A549 (cell line): ENCODE results near the gene CHN1. TPM values are rescaled to one million over a fixed set of nuclear protein-coding genes. Genes with fewer than 3 reads are reported as not detected.

Experiments used
- ATAC-seq, 2 experiments: fragments of 200-7000 bp in 1 of 2; fragments of >200 bp in 1 of 2; cut with Nextera tagmentation in 1 of 2; cut with Tn5 transposase in 1 of 2; 3 replicates each; pipeline versions ENCODE4 v1.8.0 to v1.9.1; 2018 to 2020; ENCODE audit warnings: mild to moderate bottlenecking in 1 of 2, moderate library complexity in 1 of 2
- CTCF ChIA-PET: fragments of 300-600 bp; sonication (Branson Sonifier 250); formaldehyde crosslinking; extraction: SDS; loops from one replicate; lab custom pipeline; 2021; ENCODE audit warnings: antibody characterized with exemption, inconsistent platforms; lab: Yijun Ruan, JAX
- POLR2A ChIA-PET: fragments of 350-600 bp; formaldehyde crosslinking; extraction: SDS; loops from one replicate; lab custom pipeline; 2021; ENCODE audit warnings: antibody characterized with exemption, inconsistent platforms; lab: Yijun Ruan, JAX
- DNase-seq, 2 experiments: peaks; one replicate each; pipeline versions ENCODE4 v3.0.0 to v3.0.0-alpha.2; 2011 to 2016; ENCODE audit warnings: low read depth in 1 of 2, low spot score in 1 of 2
- FAIRE-seq: peaks from 2 replicates; lab custom pipeline; 2011; peaks lifted over from hg19 to GRCh38; lab: Jason Lieb, UNC
- H3K27ac ChIP-seq, 2 experiments: fragments of >200 bp; sonication (Bioruptor Twin); formaldehyde crosslinking; 3 replicates each; pipeline ENCODE4 v1.5.1; 2016 to 2017
- H3K4me1 ChIP-seq: fragments of >200 bp; sonication (Bioruptor Twin); formaldehyde crosslinking; 3 replicates; pipeline ENCODE4 v1.6.1; 2016
- H3K4me2 ChIP-seq: fragments of >200 bp; sonication (Bioruptor Twin); formaldehyde crosslinking; 3 replicates; pipeline ENCODE4 v1.6.1; 2016
- H3K4me3 ChIP-seq: fragments of >200 bp; sonication (Bioruptor Twin); formaldehyde crosslinking; 3 replicates; pipeline ENCODE4 v1.5.1; 2016
- H3K9me3 ChIP-seq: fragments of >200 bp; sonication (Bioruptor Twin); formaldehyde crosslinking; 3 replicates; pipeline ENCODE4 v1.6.1; 2016
- CBX2 ChIP-seq: fragments of 200-600 bp; sonication (generic); IDR thresholded peaks from 2 replicates; pipeline ENCODE4 v1.6.1; 2016; ENCODE audit warnings: low read depth, mild to moderate bottlenecking, borderline replicate concordance
- CHD2 ChIP-seq: fragments of 150-350 bp; IDR thresholded peaks from 2 replicates; pipeline ENCODE4 v1.6.1; 2014; ENCODE audit warnings: low read length; ENCODE audit not compliant: partially characterized antibody
- CTCF ChIP-seq: fragments of >200 bp; sonication (Bioruptor Twin); formaldehyde crosslinking; IDR thresholded peaks from 3 replicates; pipeline ENCODE4 v1.5.1; 2016
- EHF ChIP-seq: fragments of 250-450 bp; sonication (Bioruptor Pico); IDR thresholded peaks from 2 replicates; pipeline ENCODE4 v1.5.0; 2020; ENCODE audit warnings: mild to moderate bottlenecking
- ESRRA ChIP-seq: fragments of 150-350 bp; IDR thresholded peaks from 2 replicates; pipeline ENCODE4 v1.6.1; 2014; ENCODE audit warnings: mild to moderate bottlenecking, low read length, borderline replicate concordance
- FOSB ChIP-seq: fragments of 250-450 bp; sonication (Bioruptor Pico); IDR thresholded peaks from 2 replicates; pipeline ENCODE4 v1.5.0; 2020; ENCODE audit warnings: mild to moderate bottlenecking, moderate library complexity
- FOSL2 ChIP-seq, 2 experiments: fragments of 450-650 bp in 1 of 2; fragments of >200 bp in 1 of 2; sonication (Bioruptor Twin) in 1 of 2; formaldehyde crosslinking; IDR thresholded peaks; 2 replicates each; pipeline versions ENCODE4 v1.5.0 to v1.6.1; 2016 to 2020; ENCODE audit warnings: mild to moderate bottlenecking in 1 of 2, moderate library complexity in 1 of 2
- HDAC2 ChIP-seq: fragments of 200-600 bp; sonication (generic); IDR thresholded peaks from 2 replicates; pipeline ENCODE4 v1.6.1; 2016
- HEYL ChIP-seq: fragments of 250-450 bp; sonication (Bioruptor Pico); IDR thresholded peaks from 2 replicates; pipeline ENCODE4 v1.8.0; 2021; ENCODE audit warnings: mild to moderate bottlenecking, moderate library complexity
- HOXB13 ChIP-seq: fragments of 250-450 bp; sonication (Bioruptor Pico); IDR thresholded peaks from 2 replicates; pipeline ENCODE4 v1.5.0; 2020; ENCODE audit warnings: low read depth, mild to moderate bottlenecking, moderate library complexity
- KDM5A ChIP-seq: fragments of 200-600 bp; sonication (generic); IDR thresholded peaks from 2 replicates; pipeline ENCODE4 v1.6.1; 2016; ENCODE audit warnings: antibody characterized with exemption, mild to moderate bottlenecking
- MAZ ChIP-seq: fragments of 150-350 bp; IDR thresholded peaks from 2 replicates; pipeline ENCODE4 v1.6.1; 2014; ENCODE audit warnings: antibody characterized with exemption, low read depth, low read length, borderline replicate concordance
- NPAS2 ChIP-seq: fragments of 250-450 bp; sonication (Bioruptor Pico); IDR thresholded peaks from 2 replicates; pipeline ENCODE4 v1.8.0; 2022; ENCODE audit warnings: mild to moderate bottlenecking, moderate library complexity, borderline replicate concordance
- PHF8 ChIP-seq: fragments of 200-600 bp; sonication (generic); IDR thresholded peaks from 2 replicates; pipeline ENCODE4 v1.6.1; 2016; ENCODE audit warnings: low read depth, mild to moderate bottlenecking, antibody characterized with exemption, moderate library complexity, borderline replicate concordance
- RAD21 ChIP-seq, 2 experiments: fragments of >200 bp in 1 of 2; sonication (Bioruptor Twin) in 1 of 2; formaldehyde crosslinking in 1 of 2; IDR thresholded peaks in 1 of 2; conservative IDR thresholded peaks in 1 of 2; 2 replicates in 1 of 2; 3 replicates in 1 of 2; pipeline ENCODE4 v1.6.1; 2012 to 2018; ENCODE audit warnings: inconsistent platforms in 1 of 2
- RARB ChIP-seq: fragments of 250-450 bp; sonication (Bioruptor Pico); IDR thresholded peaks from 2 replicates; pipeline ENCODE4 v1.8.0; 2021; ENCODE audit warnings: mild to moderate bottlenecking, moderate library complexity
- SMC3 ChIP-seq: fragments of >200 bp; sonication (Bioruptor Twin); formaldehyde crosslinking; IDR thresholded peaks from 3 replicates; pipeline ENCODE4 v1.6.1; 2018; ENCODE audit warnings: inconsistent platforms
- SREBF2 ChIP-seq: fragments of 450-650 bp; IDR thresholded peaks from 2 replicates; pipeline ENCODE4 v1.6.1; 2014; ENCODE audit warnings: mild to moderate bottlenecking, moderate library complexity
- TFCP2L1 ChIP-seq: fragments of 250-450 bp; sonication (Bioruptor Pico); IDR thresholded peaks from 2 replicates; pipeline ENCODE4 v1.5.0; 2021; ENCODE audit warnings: mild to moderate bottlenecking
- ZSCAN20 ChIP-seq: fragments of 250-450 bp; sonication (Bioruptor Pico); IDR thresholded peaks from 2 replicates; pipeline ENCODE4 v1.8.0; 2022; ENCODE audit warnings: mild to moderate bottlenecking, moderate library complexity
- WGBS: methylation state at CpG from one replicate; pipeline ENCODE4 v1.1.6; 2017; ENCODE audit errors: missing lambda C conversion rate; 5-methylcytosine and 5-hydroxymethylcytosine counted together
- polyA plus RNA-seq, 4 experiments: library from polyadenylated mRNA; depleted of rRNA in 3 of 4; stranded (reverse); fragments of >200 nt; fragmentation: RNase III in 1 of 4; extraction: RNeasy Plus Mini Kit Qiagen cat#74134 plus additional on column Dnase treatment in 1 of 4; gene quantifications; 2 replicates in 3 of 4; 3 replicates in 1 of 4; pipeline ENCODE4 v1.2.3, GENCODE V29; 2011 to 2017
- TF ChIP-seq, protein P1 (sequence below): fragments of 150-350 bp; IDR thresholded peaks from 2 replicates; pipeline ENCODE4 v1.6.1; 2014; ENCODE audit warnings: low read depth, mild to moderate bottlenecking, low read length

Gene CHN1
- polyA plus RNA-seq, 2 of the 4 experiments (the other 2 are of a cell fraction): 20.9 to 46.6 TPM

DNA sequence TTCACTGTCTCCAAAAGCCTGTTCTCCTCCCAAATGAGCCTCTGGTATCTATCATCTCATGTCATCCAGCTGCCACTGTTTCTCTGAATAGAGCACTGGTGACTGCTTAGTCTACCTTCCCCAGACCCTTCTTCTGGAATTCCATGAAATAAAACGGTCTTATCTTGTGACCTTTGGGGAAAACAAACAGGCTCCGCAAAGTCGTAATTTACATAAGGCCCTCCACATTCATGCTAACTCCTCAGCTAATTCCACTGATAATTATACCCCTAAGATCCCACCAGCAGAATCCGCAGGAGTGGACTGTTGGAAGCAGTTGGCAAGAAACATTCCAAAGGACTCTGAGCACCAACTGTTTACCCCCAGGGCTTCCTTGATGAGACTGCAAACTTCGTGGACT is 33.9 kb upstream of the CHN1 start:
- FAIRE-seq: no peak
- no peaks in the 10 kb centered on the region for H3K9me3 ChIP-seq
- no peak for TF ChIP-seq HEYL (CRISPR knock-in tag)
- TF ChIP-seq HOXB13: no peak
- no peak for TF ChIP-seq EHF
- TF ChIP-seq FOSB (CRISPR knock-in tag): no peak
- TF ChIP-seq CBX2: no peak
- TF ChIP-seq FOSL2 (IDR thresholded peaks at IDR 0.05): no peak
- TF ChIP-seq FOSL2 (CRISPR knock-in tag; IDR thresholded peaks at IDR 0.05): no peak
- TF ChIP-seq NPAS2 (CRISPR knock-in tag): no peak
- no peak for TF ChIP-seq SREBF2
- no peak for TF ChIP-seq ZSCAN20 (CRISPR knock-in tag)
- WGBS: 72% methylated on average over 5 of the region's 5 CpGs
- no peak overlapping the region for H3K4me3 ChIP-seq
- ChIA-PET CTCF (interaction anchor here (1.3 to 1.5 kb wide), 2 partner anchors 165 to 267 kb away, joined by 3 read pairs; no protein-coding TSS in a partner anchor), POLR2A (no interaction called here)
- H3K4me2 ChIP-seq: no peak overlapping the region
- DNase-seq: no peak
- no peak for ATAC-seq
- H3K27ac ChIP-seq: no peak overlapping the region
- peaks cover 3% of the 10 kb centered on the region; the same call in 1 of the 3 replicates for H3K4me1 ChIP-seq

- no peak overlapping the region for H3K4me2 ChIP-seq
- ATAC-seq (no peak), FAIRE-seq (no peak), DNase-seq (no peak)
- ChIA-PET POLR2A (no interaction called here), CTCF (interaction anchor here (1.0 to 1.5 kb wide), 5 partner anchors 10 to 339 kb away, joined by 3 to 4 read pairs (median 3); no protein-coding TSS in a partner anchor)
- H3K9me3 ChIP-seq: no peaks in the 10 kb centered on the region
- TF ChIP-seq RARB: no peak
- no peak overlapping the region for H3K4me3 ChIP-seq
- 82% methylated on average over 2 of the region's 2 CpGs for WGBS
- H3K27ac ChIP-seq: no peak overlapping the region
- peaks cover 3% of the 10 kb centered on the region; the same call in 1 of the 3 replicates for H3K4me1 ChIP-seq
Observed at GRCh38 chr2:175037941-175038340, 32.8 kb upstream of the CHN1 start.

DNA sequence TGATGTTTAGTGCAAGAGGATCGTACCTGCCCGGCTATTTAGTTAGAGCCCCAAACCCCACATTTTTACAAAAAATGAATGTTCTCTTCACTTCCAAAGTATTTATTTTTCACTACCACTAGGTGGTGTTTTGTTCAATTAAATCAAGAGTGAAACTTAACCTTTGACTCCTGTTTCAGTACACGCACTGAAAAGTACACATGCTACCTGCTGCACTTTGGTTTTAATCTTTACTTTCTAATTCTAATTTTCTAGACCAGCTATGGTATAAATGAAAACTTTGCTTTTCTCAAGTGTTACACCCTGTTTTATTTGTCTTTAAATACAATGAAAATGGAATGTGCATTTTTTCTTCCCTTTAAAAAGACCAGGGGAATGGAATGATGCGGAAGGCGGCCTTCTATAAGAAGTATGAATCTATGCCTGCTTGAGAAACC is 31.4 kb upstream of the CHN1 start:
- Histone ChIP-seq H3K27ac (no peak overlapping the region), H3K4me1 (peaks cover 3% of the 10 kb centered on the region; the same call in 1 of the 3 replicates), H3K4me2 (peak overlapping the region; percentile 70), H3K9me3 (no peaks in the 10 kb centered on the region)
- FAIRE-seq (no peak), ATAC-seq (peak in 1 of 2 experiments; percentile 68; a peak in 3 of 6 replicates)
- WGBS: 37% methylated on average over 5 of the region's 5 CpGs
- POLR2A ChIA-PET: no interaction called here
- TF ChIP-seq FOSB (CRISPR knock-in tag) (no peak), RARB (no peak), CTCF (peak; percentile 71), ESRRA (no peak), TFCP2L1 (CRISPR knock-in tag) (no peak), HDAC2 (no peak), CHD2 (no peak), EHF (no peak), RAD21 (conservative IDR thresholded peaks at IDR 0.05 in 1 of 2, IDR thresholded peaks at IDR 0.05 in 1 of 2) (peak; percentile 39 to 59), SMC3 (peak; percentile 41; the same call in 2 of the 3 replicates), MAZ (no peak), CBX2 (no peak), PHF8 (no peak), KDM5A (no peak)
- TF ChIP-seq, protein P1, sequence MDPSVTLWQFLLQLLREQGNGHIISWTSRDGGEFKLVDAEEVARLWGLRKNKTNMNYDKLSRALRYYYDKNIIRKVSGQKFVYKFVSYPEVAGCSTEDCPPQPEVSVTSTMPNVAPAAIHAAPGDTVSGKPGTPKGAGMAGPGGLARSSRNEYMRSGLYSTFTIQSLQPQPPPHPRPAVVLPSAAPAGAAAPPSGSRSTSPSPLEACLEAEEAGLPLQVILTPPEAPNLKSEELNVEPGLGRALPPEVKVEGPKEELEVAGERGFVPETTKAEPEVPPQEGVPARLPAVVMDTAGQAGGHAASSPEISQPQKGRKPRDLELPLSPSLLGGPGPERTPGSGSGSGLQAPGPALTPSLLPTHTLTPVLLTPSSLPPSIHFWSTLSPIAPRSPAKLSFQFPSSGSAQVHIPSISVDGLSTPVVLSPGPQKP: no peak
- TF ChIP-seq, all 56 proteins: peak for 3
- CTCF ChIA-PET: interaction anchor here (0.7 to 1.3 kb wide), 4 partner anchors 17 to 184 kb away, joined by 3 to 4 read pairs (median 3); no protein-coding TSS in a partner anchor
- peak; percentile 41 to 44 for DNase-seq
- H3K4me3 ChIP-seq: no peak overlapping the region
